NCI-H748 (cell line): ENCODE data around the gene PDHB.

Source experiments
- DNase-seq: peaks from one replicate; lab custom pipeline; 2025; ENCODE audit not compliant: unreplicated experiment; lab: John Stamatoyannopoulos, UW

PDHB gene

DNA sequence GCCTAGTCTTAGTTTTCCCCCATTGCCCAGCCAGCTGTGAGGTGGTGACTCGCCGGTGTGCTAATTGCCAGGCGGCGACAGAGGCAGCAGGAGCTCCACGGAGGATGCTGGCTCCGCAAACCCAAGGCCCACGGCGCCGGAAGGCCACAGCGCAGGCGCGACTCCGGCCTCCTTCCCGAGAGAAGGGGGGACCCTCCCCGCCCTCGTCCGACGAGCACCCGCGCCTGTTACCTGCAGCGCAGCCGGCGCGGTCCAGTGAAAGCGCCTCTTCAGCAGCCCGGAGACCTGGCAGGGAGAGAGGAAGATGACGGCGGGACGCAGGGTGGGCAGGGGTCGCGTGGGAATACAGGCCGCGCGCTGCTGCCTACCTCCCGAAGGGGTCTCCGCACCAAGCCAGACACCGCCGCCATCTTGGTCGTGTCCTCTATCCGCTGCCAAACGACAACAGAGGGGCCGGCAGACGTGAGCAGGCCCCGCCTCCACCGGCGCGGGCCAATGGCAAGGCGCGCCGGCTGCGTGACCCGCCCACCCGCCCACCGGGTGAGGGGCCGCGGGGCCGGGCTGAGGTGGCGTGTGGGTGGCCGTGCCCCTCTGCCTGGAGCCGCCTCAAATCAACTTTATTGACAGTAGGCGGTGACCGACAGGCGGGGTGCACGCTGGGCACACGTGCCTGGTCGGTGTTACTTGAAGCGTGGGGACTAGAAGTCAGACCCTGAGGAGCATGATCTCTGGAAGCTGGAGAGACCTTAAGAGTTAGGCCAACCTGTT, at the start of gene PDHB:
TSS of gene PDHB (minus strand) at position 433 of the 768 bp plus-strand sequence. CDS start at position 410, 23 bp downstream.
- peak; percentile 90 for DNase-seq

DNA sequence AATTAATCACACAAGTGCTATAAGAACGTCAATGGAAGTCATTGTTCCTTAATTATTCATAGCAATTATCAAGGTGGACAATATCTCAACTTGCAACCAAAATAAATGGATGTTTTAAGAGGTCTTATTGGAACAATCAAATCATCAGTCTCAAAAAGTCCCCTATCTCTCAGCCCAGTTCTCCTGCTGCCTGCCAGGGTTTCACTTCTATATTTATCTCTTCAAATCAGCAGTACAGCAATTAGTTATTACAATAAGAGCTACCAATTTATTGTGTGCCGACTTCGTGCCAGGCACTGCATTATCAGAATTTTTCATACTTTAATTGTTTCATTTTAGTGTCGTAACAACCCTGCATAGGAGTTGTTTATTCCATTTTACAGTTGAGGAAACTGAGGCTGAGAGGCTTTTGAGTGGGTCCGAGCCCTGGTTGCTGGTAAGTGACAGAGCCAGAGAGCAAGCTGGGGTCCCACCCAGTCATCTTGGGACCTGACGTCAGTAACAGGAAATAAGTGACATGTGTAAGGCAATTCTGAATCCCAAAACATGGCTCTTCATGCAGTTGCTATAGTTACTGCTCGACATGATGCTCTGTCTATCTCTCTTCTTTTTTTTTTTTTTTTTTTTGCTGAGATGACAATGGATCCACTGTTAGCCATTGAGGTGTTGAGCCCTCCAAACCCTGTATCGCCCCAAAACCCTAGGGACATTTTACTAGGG, 49.4 kb upstream of the PDHB start:
- peak; percentile 59 for DNase-seq

DNA sequence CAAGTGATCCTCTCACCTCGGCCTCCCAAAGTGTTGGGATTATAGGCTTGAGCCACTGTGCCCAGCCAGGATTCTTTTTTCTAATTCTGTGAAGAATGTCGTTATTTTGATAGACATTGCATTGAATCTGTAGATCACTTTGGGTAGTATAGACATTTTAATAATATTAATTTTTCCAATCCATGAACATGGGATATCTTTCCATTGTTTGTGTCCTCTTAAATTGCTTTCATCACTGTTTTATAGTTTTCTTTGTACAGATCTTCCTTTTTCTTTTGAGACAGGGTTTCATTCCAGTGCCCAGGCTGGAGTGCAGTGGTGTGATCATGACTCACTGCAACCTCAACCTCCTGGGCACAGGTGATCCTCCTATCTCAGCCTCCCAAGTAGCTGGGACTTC, 46.7 kb upstream of the PDHB start:
- no peak for DNase-seq

DNA sequence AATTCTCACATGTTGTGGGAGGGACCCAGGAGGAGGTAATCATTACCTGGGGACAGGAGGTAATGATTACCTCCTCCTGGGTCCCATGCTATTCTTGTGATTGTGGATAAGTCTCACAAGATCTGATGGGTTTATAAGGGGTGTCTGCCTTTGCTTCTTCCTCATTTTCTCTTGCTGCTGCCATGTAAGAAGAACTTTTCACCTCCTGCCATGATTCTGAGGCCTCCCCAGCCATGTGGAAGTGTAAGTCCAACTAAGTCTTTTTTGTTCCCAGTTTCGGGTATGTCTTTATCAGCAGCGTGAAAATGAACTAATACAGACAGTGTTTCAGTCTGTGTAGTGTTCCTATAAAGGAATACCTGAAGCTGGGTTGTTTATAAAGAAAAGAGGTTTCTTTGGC, 45.1 kb upstream of the PDHB start:
- no peak for DNase-seq

DNA sequence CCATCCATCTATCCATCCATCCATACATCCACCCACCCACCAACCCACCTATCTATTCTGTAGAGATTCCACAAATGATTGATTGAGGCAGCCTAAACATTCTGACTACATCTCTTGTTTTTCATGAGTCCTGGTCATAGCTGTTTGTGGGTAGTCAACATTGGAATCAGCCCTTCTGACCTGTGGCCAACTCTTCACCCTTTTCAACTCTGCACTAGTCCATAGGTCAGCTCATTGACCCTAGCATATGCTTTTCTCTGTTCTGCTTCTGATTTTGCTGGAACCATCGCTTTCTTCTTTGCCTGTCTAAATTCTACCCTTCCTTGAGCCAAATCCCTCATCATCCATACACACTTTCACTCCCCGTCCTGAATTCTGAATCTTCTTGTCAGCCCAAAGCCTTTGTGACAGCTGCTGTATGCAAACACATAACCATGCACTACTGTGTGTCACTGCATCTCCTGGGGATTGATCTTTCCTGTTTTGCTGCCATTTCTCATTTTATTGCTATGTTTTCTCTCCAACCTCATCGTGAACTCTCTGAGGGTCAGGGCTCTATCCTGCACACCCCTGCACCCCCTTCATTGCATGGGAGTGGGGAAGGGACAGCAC, 41.4 kb upstream of the PDHB start:
- DNase-seq = no peak

DNA sequence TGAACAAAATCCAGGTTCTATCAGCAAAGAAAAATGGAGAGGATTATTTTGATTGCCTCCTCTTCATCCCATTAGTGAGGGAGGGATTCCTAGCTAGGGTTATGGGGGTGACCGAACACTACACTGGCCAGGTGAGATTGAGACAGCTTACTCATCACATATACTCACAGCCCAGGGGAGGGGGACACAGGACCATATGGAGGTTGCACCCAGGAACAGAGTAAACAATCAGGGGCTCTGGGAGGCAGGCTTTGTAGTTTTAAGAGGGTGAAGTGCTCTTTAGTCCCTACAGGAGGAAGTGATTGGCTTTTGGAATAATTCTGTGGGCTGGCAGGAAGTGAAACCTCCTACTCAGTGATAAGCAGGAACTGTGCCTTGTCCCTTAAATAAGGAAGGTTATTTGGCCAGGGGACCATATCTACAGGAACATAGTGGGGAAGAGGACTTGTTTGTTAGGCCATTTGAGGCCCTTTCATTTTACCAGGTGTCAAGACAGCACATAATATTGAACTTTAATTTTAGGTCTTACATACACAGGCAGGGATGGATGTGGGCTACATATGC, 40.8 kb upstream of the PDHB start:
- DNase-seq = no peak

DNA sequence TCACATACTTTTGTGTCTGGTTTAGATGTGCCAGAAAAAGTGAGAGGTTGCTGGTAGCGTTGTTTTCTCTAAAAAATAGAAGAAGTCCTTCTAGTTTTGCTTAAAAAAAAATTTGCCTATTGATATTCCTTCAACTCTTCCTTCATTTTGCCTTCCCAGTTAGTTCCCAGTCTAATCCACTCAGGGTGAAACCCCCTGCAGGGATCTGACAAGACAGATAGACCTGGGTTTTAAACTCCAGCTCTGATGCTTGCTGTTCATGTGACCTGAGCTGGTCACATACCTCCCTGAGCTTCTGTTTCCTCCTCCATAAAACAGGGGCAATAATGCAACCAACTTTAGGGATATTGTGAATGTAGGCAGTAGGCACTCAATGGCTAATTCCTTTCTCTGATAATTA, 39.6 kb upstream of the PDHB start:
- DNase-seq = no peak

DNA sequence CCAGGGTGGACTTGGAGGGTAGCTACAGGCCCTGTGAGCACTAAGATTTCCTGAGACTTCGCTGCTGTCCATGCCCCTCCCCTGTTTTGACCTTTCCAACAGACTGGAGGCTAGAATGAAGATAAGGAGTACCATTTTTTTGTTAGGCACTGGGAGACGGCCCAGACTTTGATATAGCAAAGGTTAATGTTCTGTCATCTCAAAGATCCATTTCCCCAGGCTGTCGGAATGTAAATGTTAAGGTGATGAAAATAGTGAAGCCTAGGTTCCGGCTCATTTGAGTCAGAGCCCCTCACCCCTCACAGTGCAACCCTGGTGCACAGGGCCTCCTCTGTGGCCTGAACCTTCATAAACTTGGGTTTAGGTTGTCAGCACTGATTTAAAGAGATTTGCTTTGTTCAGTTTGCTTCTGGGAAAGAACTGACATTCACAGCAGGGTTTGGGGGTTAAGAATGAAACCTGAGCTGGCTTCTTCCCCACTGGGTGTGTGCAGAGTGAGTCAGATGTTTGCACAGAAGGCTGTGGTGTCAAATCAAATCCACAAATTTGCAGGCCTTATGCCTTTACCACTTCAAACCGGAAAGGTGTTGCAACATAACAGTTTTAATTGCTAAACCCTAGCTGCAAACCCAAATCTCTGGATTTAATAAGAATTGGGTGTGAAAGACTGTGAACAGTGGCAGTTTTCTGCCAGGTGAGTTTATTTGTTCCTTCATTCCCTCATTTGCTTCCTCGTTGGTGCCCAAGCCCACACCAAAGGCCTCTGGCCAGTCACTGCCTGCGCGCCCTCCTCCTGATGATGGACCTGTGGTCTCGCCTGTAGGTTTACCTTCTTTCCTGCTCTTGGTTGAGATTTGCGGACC, 37.6 kb upstream of the PDHB start:
- DNase-seq = peak; percentile 95

DNA sequence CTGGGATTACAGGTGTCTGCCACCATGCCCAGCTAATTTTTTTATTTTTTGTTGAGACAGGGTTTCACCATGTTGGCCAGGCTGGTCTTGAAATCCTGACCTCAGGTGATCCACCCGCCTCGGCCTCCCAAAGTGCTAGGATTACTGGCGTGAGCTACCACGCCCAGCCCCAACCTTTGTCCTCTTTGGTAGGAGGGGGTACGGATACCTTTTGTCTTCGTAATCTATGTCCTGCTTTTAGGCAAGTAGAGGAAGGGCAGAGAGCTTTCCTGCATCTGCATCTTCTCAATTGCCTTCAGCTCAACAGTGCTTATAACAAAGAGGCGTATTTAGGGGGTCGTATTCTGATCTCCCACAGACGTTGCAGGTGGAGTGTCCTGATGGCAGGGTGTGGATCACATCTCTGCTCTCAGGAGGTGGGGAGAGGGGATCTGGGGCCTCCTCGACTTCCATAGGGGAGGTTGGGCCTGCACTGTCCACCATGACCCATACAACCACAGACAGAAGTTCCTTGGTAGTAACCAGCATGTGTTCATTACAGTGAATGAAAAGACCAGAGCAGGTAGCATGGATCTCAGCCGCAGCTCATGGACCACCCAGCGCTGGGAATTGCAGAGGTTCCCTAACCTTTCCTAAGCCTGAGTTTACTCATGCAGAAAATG, 36.9 kb upstream of the PDHB start:
- no peak for DNase-seq

DNA sequence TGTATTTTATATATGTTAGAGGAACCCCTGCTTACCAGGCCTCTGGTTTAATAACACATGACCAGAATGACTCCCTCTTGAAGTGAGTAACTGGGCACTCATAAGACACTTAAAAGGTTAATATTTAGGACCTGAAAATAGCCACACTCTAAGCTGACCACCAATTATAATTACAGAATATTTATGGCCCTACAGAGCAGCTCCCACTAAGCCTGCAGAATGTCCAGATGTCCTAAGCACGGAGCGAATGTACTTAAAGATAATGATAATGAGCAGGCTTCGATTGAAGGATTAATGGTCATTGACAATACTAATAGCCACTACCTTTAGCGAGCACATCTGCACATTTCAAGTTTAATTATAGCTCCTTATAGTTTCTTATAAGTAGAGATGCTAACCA, 35.5 kb upstream of the PDHB start:
- DNase-seq = no peak

DNA sequence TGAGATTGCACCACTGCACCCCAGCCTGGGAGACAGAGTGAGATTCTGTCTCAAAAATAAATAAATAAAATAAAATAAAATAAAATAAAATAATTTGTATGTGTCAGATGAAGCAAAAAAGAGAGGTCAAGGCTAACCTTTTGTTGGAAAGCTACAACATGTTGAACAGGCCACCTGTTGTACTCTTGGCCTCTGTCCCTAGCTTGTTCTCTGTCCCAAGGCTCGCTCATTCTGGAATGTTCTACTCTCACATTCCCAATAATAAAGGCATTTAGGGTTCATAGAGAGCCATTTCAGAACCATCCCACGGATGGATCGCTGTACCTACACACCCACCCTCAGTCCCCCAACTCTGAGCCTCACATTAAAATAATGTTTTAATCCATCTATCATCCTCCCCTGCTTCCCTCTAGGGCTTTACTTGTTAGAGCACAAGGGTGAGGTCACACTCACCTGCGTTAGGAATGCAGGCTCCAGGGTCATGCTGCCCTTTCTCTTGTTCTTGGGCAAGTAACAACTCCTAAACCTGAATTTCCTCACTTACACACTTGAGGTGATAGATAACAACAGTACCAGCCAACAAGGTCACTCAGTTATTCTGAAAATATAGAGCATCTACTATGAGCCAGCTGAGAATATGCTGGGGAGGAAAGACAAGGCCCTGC, 33.4 kb upstream of the PDHB start:
- DNase-seq = no peak

DNA sequence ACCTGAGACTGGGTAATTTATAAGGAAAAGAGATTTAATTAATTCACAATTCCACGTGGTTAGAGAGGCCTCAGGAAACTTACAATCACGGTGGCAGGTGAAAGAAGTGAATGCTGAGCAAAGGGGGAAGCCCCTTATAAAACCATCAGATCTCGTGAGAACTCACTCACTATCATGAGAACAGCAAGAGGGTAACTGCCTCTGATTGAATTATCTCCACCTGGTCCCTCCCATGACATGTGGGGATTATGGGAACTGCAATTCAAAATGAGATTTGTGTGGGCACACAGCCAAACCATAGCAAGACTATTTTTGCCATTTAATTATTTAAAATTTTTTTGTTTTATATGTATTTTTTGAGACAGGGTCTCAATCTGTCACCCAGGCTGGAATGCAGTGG, 31.2 kb upstream of the PDHB start:
- no peak for DNase-seq

DNA sequence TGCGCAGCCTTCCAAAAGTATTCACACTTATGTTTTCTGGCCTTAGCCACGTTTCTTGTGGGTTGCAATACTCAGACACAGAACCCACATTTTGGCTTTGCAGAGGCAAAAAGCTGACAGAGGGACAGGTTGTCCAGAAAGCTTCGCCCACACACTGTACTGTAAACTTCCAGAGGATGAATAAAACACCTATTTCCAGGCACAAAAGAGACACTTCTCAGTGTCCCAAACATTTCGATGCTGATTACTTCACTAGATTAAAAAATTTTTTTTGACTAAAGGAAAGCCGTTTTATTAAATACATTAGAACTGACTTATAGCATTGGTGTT, 30.3 kb upstream of the PDHB start:
- no peak for DNase-seq

DNA sequence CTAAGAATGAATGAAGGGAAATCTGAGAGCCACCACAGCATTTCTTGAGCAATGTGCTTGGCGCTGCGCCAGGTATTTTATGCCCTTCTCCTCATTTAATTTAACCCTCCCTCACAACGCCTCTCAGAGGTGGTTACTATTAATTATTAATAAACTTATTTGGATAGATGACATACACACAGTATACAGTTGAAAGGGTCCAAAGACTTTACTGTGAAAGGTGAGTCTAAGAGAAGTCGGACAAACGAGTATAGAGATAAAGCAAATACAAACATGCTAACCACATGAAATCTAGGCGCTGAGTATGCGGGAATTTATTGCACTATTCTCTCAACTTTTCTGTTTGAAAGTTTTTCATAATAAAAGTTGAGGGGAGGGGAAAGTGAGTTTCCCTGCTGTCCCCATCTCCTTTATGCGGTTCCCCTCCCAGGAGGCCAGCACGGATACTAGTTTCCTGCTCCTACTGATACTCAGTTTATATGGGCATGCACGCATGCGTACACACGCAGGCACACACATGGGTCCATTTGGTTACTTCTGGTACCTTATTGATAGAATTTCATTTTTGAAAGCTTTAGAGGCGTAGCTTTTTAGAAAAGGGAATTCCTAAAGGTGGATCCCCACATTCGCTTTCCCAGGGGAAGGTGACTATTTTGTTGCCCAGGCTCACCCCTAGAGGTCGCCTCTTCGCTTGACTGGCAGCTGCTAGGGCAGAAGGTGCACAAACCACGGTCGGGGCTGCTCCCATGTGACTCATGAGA, 29.7 kb upstream of the PDHB start:
- DNase-seq = peak; percentile 66

DNA sequence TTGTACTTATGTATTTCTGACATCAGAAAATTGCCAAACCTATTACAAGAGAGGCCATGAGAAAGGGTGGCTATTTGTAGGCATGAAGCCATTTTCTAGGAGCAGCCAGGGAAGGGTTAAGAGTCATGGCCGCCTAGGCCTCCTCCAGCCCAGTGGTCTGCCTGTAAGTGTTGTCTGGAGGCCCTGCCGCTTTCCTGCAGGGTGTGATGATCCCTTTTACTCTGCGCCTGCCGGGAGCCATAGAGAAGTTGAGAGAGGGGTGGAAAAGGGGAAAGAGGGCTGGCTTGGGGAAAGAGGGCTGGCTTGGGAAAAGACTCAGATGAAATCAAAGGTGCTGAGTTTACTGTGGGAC, 29.2 kb upstream of the PDHB start:
- DNase-seq = no peak

DNA sequence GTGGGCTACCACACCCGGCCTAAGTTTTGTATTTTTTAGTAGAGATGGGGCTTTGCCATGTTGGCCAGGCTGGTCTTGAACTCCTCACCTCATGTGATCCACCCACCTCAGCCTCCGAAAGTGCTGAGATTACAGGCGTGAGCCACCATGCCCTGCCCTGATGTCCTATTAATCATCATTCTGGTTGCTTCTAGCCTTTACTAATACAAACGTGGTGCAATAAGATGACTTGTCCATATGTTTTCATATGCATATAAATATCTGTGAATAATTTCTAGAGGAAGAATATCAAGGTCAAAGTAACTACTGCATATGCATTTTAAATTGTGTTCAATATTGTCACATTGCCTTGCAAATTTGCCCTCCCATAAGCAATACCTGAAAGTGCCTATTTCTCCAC, 25.5 kb upstream of the PDHB start:
- DNase-seq = no peak

DNA sequence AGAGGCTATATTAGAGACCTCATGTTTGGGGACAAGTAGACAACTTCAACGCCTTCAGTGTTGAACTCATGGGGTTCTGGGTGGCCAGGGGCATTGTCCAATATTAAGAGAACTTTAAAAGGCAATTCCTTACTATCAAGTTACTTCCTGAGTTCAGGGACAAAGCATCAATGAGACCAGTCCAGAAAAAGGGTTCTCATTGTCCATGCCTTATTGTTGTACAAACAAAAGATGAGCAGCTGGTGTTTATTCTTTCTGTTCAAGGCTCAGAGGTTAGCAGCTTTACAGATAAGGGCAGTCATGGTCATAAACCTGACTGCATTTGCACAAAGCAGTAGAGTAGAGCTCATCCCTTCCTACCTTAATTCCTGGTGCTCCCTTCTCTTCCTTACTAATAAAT, 18.5 kb upstream of the PDHB start:
- peak; percentile 79 for DNase-seq

DNA sequence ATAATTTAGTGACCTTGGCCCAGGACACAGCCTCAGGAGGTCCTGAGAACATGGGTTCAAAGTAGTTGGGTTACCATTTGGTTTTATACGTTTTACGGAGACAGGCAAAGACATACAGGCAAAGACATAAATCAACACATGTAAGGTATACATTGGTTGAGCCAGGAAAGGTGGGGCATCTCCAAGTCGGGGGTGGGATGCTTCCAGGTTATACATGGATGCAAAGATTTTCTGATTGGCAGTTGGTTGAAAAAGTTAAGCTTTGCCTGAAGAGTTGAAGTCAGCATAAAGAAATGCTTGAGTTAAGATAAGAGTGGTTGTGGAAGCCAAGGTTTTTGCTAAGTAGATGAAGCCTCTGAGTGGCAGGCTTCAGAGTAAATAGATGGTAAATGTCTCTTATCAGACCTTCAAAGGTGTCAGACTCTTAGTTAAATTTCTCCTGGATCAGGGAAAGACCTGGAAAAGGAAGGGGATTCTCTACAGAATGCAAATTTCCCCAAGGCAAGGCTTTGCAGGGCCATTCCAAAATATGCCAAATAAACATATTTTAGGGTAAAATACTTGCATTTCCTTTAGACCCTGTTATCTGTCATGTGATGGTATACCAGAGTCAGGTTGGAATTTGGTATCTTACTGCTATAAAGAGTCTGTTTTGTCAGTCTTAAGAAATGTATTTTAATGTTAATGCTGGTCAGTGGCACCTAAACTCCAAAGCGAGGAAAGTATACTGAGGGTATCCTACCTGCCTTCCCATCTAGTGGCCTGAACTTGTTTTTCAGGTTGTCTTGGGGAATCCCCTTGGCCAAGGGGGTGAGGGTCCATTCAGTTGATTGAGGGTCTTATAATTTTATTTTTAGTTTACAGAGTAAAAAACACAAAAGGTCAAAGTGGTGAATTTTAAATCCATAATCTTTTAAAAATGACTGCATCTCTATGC, 8.2 kb upstream of the PDHB start:
- DNase-seq = no peak
